Neural cell (in vitro differentiated cells): Measurements from ENCODE around the gene PLAAT5. TPM values are rescaled to one million over a fixed set of nuclear protein-coding genes. Genes with fewer than 3 reads are reported as not detected.
A peak's percentile ranks its signal among the peaks of the same experiment; 100 is the strongest.

Source experiments
- H2AFZ ChIP-seq: fragments of 200-600, 300-800 bp; sonication (generic), shearing (Covaris generic); 2 replicates; pipeline ENCODE4 v1.6.0; 2014; ENCODE audit warnings: low read depth, mild to moderate bottlenecking, antibody characterized with exemption, low read length, moderate library complexity
- H3F3A ChIP-seq: fragments of 200-600 bp; shearing (Covaris generic); 2 replicates; pipeline ENCODE4 v1.6.1; 2016; ENCODE audit warnings: mild to moderate bottlenecking, moderate library complexity, mixed read lengths, antibody characterized with exemption, low read length; ENCODE audit not compliant: insufficient read depth, poor library complexity, severe bottlenecking
- H3K27ac ChIP-seq: fragments of 200-600, 300-800 bp; sonication (generic), shearing (Covaris generic); 2 replicates; pipeline ENCODE4 v1.5.1; 2014; ENCODE audit warnings: mild to moderate bottlenecking, low read length, moderate library complexity
- H3K27me3 ChIP-seq: fragments of 300-800, 200-600 bp; sonication (generic), shearing (Covaris generic); 2 replicates; pipeline ENCODE4 v1.6.0; 2014; ENCODE audit warnings: mild to moderate bottlenecking, low read depth, low read length, moderate library complexity; ENCODE audit not compliant: insufficient read depth
- H3K36me3 ChIP-seq: fragments of 300-800, 200-600 bp; sonication (generic), shearing (Covaris generic); 2 replicates; pipeline ENCODE4 v1.5.1; 2014; ENCODE audit warnings: mild to moderate bottlenecking, antibody characterized with exemption, low read length, moderate library complexity; ENCODE audit not compliant: insufficient read depth
- H3K4me2 ChIP-seq: fragments of 300-800, 200-600 bp; sonication (generic), shearing (Covaris generic); 2 replicates; pipeline ENCODE4 v1.6.0; 2014; ENCODE audit warnings: mild to moderate bottlenecking, low read length
- H3K4me3 ChIP-seq: fragments of 300-800, 200-600 bp; sonication (generic), shearing (Covaris generic); 2 replicates; pipeline ENCODE4 v1.5.1; 2014; ENCODE audit warnings: mild to moderate bottlenecking, low read length, moderate library complexity
- H3K79me2 ChIP-seq: fragments of 200-600 bp; shearing (Covaris generic); replicated peaks from 2 replicates; pipeline ENCODE4 v1.6.0; 2014; ENCODE audit warnings: mild to moderate bottlenecking, low read length, moderate library complexity; ENCODE audit not compliant: insufficient read depth
- H3K9ac ChIP-seq: fragments of 300-800, 200-600 bp; sonication (generic), shearing (Covaris generic); 2 replicates; pipeline ENCODE4 v1.6.1; 2016; ENCODE audit warnings: mild to moderate bottlenecking, low read length, mixed read lengths
- H3K9me2 ChIP-seq: fragments of 200-600 bp; shearing (Covaris generic); 2 replicates; pipeline ENCODE4 v1.6.1; 2016; ENCODE audit warnings: mild to moderate bottlenecking, low read length, mixed read lengths; ENCODE audit not compliant: insufficient read depth
- H3K9me3 ChIP-seq: fragments of 200-600, 300-800 bp; sonication (generic), shearing (Covaris generic); 2 replicates; pipeline ENCODE4 v1.6.1; 2016; ENCODE audit warnings: mild to moderate bottlenecking, mixed run types, low read length, moderate library complexity, mixed read lengths
- H4K20me1 ChIP-seq: fragments of 200-600 bp; shearing (Covaris generic); 2 replicates; pipeline ENCODE4 v1.6.1; 2016; ENCODE audit warnings: mild to moderate bottlenecking, mixed run types; ENCODE audit not compliant: insufficient read depth
- CTCF ChIP-seq: fragments of 450-650 bp; IDR thresholded peaks from 2 replicates; pipeline ENCODE4 v1.5.1; 2014; ENCODE audit warnings: antibody characterized with exemption, mild to moderate bottlenecking, moderate library complexity; ENCODE audit not compliant: poor library complexity, severe bottlenecking
- EP300 ChIP-seq: fragments of 450-650 bp; conservative IDR thresholded peaks from 2 replicates; pipeline ENCODE4 v1.6.1; 2014; ENCODE audit warnings: antibody characterized with exemption, mild to moderate bottlenecking, moderate library complexity; ENCODE audit not compliant: poor library complexity, severe bottlenecking
- EZH2 ChIP-seq: fragments of 200-600, 300-800 bp; shearing (Covaris generic), sonication (generic); IDR thresholded peaks from 2 replicates; pipeline ENCODE4 v1.6.1; 2014; ENCODE audit warnings: antibody characterized with exemption, low read length, borderline replicate concordance, mild to moderate bottlenecking; ENCODE audit not compliant: insufficient read depth, poor library complexity, severe bottlenecking
- MXI1 ChIP-seq: fragments of 450-650 bp; conservative IDR thresholded peaks from 2 replicates; pipeline ENCODE4 v1.6.1; 2014; ENCODE audit warnings: antibody characterized with exemption, mild to moderate bottlenecking; ENCODE audit not compliant: poor library complexity, severe bottlenecking
- POLR2AphosphoS5 ChIP-seq: IDR thresholded peaks from 2 replicates; pipeline ENCODE4 v1.6.1; 2012
- RAD21 ChIP-seq: fragments of 450-650 bp; conservative IDR thresholded peaks from 2 replicates; pipeline ENCODE4 v1.6.1; 2014; ENCODE audit warnings: antibody characterized with exemption, mild to moderate bottlenecking, moderate library complexity
- REST ChIP-seq: IDR thresholded peaks from 2 replicates; pipeline ENCODE4 v1.6.1; 2012; ENCODE audit warnings: borderline replicate concordance
- SMC3 ChIP-seq: fragments of 450-650 bp; conservative IDR thresholded peaks from 2 replicates; pipeline ENCODE4 v1.6.1; 2014; ENCODE audit warnings: antibody characterized with exemption, mild to moderate bottlenecking, moderate library complexity; ENCODE audit not compliant: poor library complexity
- TAF1 ChIP-seq: IDR thresholded peaks from 2 replicates; pipeline ENCODE4 v1.6.1; 2012; ENCODE audit warnings: low read depth
- polyA plus RNA-seq: library from polyadenylated mRNA; depleted of rRNA; stranded (reverse); fragments of >200 nt; gene quantifications from 2 replicates; pipeline ENCODE4 v1.2.3, GENCODE V29; 2014

PLAAT5 gene
- polyA plus RNA-seq, 1 donor from 2014 or later: 0.14 TPM

GRCh38 chr11:63491240-63491587 lies 247 bp upstream of the PLAAT5 start:
- Histone ChIP-seq H3F3A (no peaks in the 10 kb centered on the region), H3K9ac (no peak overlapping the region), H3K4me3 (peak overlapping the region; percentile 59), H3K4me2 (peak overlapping the region; percentile 22), H2AFZ (no peak overlapping the region), H3K9me3 (no peaks in the 10 kb centered on the region), H3K27ac (no peak overlapping the region), H3K9me2 (no peaks in the 10 kb centered on the region), H3K27me3 (peaks cover 20% of the 10 kb centered on the region), H3K79me2 (no peaks in the 10 kb centered on the region), H4K20me1 (no peaks in the 10 kb centered on the region), H3K36me3 (no peaks in the 10 kb centered on the region)
- TF ChIP-seq EP300: no peak
- no peak for TF ChIP-seq MXI1
- TF ChIP-seq RAD21: no peak
- no peak for TF ChIP-seq SMC3
- TF ChIP-seq EZH2: no peak
- TF ChIP-seq POLR2AphosphoS5: no peak
- no peak for TF ChIP-seq CTCF
- no peak for TF ChIP-seq TAF1
- no peak for TF ChIP-seq REST

- no peak overlapping the region for H3K27ac ChIP-seq
- H3K9me3 ChIP-seq: no peaks in the 10 kb centered on the region
- H3K4me2 ChIP-seq: no peak overlapping the region
- H3K36me3 ChIP-seq: no peaks in the 10 kb centered on the region
- H3K4me3 ChIP-seq: no peak overlapping the region
- H3K27me3 ChIP-seq: peaks cover 20% of the 10 kb centered on the region
- TF ChIP-seq CTCF (no peak), MXI1 (no peak), EZH2 (no peak), EP300 (no peak), RAD21 (no peak), SMC3 (no peak), POLR2AphosphoS5 (no peak), TAF1 (no peak), REST (no peak)
- H3K79me2 ChIP-seq: no peaks in the 10 kb centered on the region
- no peaks in the 10 kb centered on the region for H4K20me1 ChIP-seq
- H3F3A ChIP-seq: no peaks in the 10 kb centered on the region
- no peaks in the 10 kb centered on the region for H3K9me2 ChIP-seq
- H2AFZ ChIP-seq: no peak overlapping the region
- no peak overlapping the region for H3K9ac ChIP-seq
Measured at GRCh38 chr11:63489879-63490278, 1.1 kb downstream of the PLAAT5 start.
